Suprapubic skin (tissue), 4 donors: ENCODE data around the gene ALMS1. TPM values are rescaled to one million over a fixed set of nuclear protein-coding genes. Genes with fewer than 3 reads are reported as not detected.

Source experiments
- DNase-seq, 2 donors: peaks; one replicate each; pipeline ENCODE4 v3.0.0-alpha.2; 2019; ENCODE audit warnings: low spot score in 2 of 2
- H3K27ac ChIP-seq: fragments of 200-600 bp; sonication (generic); one replicate; pipeline ENCODE4 v1.5.1; 2019
- H3K27me3 ChIP-seq: fragments of 200-600 bp; sonication (generic); one replicate; pipeline ENCODE4 v1.5.1; 2019
- H3K36me3 ChIP-seq: fragments of 200-600 bp; sonication (generic); one replicate; pipeline ENCODE4 v1.5.1; 2019
- H3K4me1 ChIP-seq: fragments of 200-600 bp; sonication (generic); one replicate; pipeline ENCODE4 v1.5.1; 2019
- H3K4me3 ChIP-seq: fragments of 200-600 bp; sonication (generic); one replicate; pipeline ENCODE4 v1.5.1; 2019; ENCODE audit warnings: mild to moderate bottlenecking
- H3K9me3 ChIP-seq: fragments of 200-600 bp; sonication (generic); one replicate; pipeline ENCODE4 v1.5.1; 2019
- CTCF ChIP-seq, 2 donors: fragments of 200-600 bp in 1 of 2; fragments of 450-650 bp in 1 of 2; sonication (generic) in 1 of 2; IDR thresholded peaks; one replicate each; pipeline ENCODE4 v1.5.1; 2016 to 2019; ENCODE audit warnings: antibody characterized with exemption in 2 of 2, mild to moderate bottlenecking in 1 of 2, moderate library complexity in 1 of 2
- EP300 ChIP-seq: sonication (generic); formaldehyde crosslinking; IDR thresholded peaks from one replicate; pipeline ENCODE4 v1.6.1; 2017; ENCODE audit warnings: antibody characterized with exemption
- POLR2A ChIP-seq, 2 donors: fragments of 450-650 bp; IDR thresholded peaks; one replicate each; pipeline ENCODE4 v1.6.1; 2017; ENCODE audit warnings: antibody characterized with exemption in 2 of 2, mild to moderate bottlenecking in 2 of 2, moderate library complexity in 2 of 2
- POLR2AphosphoS5 ChIP-seq, 3 donors: sonication (generic); formaldehyde crosslinking; IDR thresholded peaks; one replicate each; pipeline ENCODE4 v1.6.1; 2017; ENCODE audit warnings: antibody characterized with exemption in 3 of 3
- WGBS: methylation state at CpG from one replicate; pipeline ENCODE4 v1.1.5; 2018; 5-methylcytosine and 5-hydroxymethylcytosine counted together
- total RNA-seq, 4 donors: library from RNA; depleted of rRNA; stranded (reverse); fragments of >200 nt; gene quantifications; one replicate each; pipeline ENCODE4 v1.1.0, GENCODE V29; 2016

The ALMS1 gene
- total RNA-seq, 4 donors from 2014 or later = 12.3 to 24.0 (median 18.5) TPM

GRCh38 chr2:73350035-73350691 is 35.5 kb upstream of the ALMS1 start:
- Histone ChIP-seq H3K27ac (no peak overlapping the region), H3K4me1 (no peaks in the 10 kb centered on the region), H3K9me3 (no peaks in the 10 kb centered on the region), H3K36me3 (no peaks in the 10 kb centered on the region), H3K4me3 (no peak overlapping the region), H3K27me3 (peaks cover 4% of the 10 kb centered on the region)
- no peak for DNase-seq
- no peak for TF ChIP-seq POLR2AphosphoS5 (IDR thresholded peaks at IDR 0.05)
- TF ChIP-seq CTCF (IDR thresholded peaks at IDR 0.05) = no peak
- TF ChIP-seq EP300 = no peak
- no peak for TF ChIP-seq POLR2A (IDR thresholded peaks at IDR 0.05)
- WGBS = 59% methylated on average over 4 of the region's 4 CpGs

- H3K36me3 ChIP-seq = no peaks in the 10 kb centered on the region
- no peaks in the 10 kb centered on the region for H3K27me3 ChIP-seq
- no peak for TF ChIP-seq EP300
- no peak for TF ChIP-seq CTCF (IDR thresholded peaks at IDR 0.05)
- no peak for TF ChIP-seq POLR2AphosphoS5 (IDR thresholded peaks at IDR 0.05)
- no peak for TF ChIP-seq POLR2A (IDR thresholded peaks at IDR 0.05)
- 93% methylated on average over 3 of the region's 3 CpGs for WGBS
- DNase-seq = no peak
- no peak overlapping the region for H3K27ac ChIP-seq
- no peak overlapping the region for H3K4me3 ChIP-seq
- H3K9me3 ChIP-seq = no peaks in the 10 kb centered on the region
- H3K4me1 ChIP-seq = no peaks in the 10 kb centered on the region
These were observed 29.5 kb upstream of the ALMS1 start for GRCh38 chr2:73356097-73356496.

DNA sequence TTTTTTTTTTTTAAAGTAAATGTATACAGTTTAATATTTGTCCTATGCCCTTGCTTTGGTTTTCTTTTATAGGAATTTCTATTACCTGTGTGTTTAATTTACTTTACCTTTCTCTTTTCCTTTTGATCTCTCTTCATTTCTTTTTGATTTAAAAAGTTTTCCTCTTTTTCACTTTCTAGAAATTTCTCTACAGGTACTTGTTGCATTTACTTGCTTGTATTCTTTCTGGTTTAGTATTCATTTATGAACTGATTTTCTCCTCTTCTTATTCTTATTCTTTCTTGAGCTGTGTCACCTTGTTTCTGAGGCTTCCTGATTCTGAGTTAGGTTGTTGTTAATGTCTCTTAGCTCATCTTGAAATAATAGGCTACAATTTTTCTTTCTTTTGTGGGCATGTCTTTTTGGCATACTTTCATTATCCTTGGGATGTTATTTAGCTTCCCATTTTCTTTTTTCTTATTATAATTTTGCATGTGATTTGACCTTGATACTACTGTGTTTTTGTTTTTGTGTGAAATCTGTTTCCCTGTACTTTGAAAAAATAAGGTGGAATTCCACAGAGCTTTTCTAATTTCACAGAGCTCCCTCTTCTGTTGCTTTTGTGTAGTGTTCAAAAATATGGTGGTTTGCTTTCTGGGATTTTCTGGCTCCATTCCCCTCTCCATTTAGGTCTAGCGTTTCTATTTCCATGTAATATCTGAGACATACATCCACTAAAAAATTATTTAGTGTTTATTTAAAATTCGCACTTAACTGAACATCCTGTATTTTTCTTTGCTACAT is 25.5 kb upstream of the ALMS1 start:
- TF ChIP-seq POLR2AphosphoS5 (IDR thresholded peaks at IDR 0.05) (no peak), POLR2A (IDR thresholded peaks at IDR 0.05) (no peak), EP300 (no peak), CTCF (IDR thresholded peaks at IDR 0.05) (no peak)
- no peak for DNase-seq
- H3K4me1 ChIP-seq = no peaks in the 10 kb centered on the region
- H3K36me3 ChIP-seq = no peaks in the 10 kb centered on the region
- 30% methylated on average over 2 of the region's 2 CpGs for WGBS
- H3K27me3 ChIP-seq = no peaks in the 10 kb centered on the region
- no peaks in the 10 kb centered on the region for H3K9me3 ChIP-seq
- no peak overlapping the region for H3K4me3 ChIP-seq
- H3K27ac ChIP-seq = no peak overlapping the region

DNA sequence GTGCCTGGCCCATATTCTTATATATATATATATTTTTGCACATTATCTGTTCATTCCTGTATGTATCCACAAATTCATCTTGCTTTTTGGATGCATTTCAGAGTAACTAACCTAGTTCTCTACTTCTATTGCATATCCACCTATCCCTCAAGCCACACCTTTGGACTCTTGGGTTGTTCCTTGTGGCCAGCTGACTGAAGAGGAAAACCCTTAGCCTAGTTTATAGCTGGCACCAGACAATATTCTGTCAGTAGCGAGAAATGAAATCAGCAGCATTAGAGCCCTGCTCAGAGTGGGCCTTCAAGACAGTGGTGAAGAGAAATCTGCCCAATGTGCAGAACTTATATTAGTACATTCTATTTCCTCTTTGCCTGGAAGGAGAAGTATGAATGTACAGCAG is 19.6 kb upstream of the ALMS1 start:
- H3K4me1 ChIP-seq = no peaks in the 10 kb centered on the region
- TF ChIP-seq POLR2A (IDR thresholded peaks at IDR 0.05) (no peak), POLR2AphosphoS5 (IDR thresholded peaks at IDR 0.05) (no peak), EP300 (no peak), CTCF (IDR thresholded peaks at IDR 0.05) (no peak)
- no peak overlapping the region for H3K27ac ChIP-seq
- no peaks in the 10 kb centered on the region for H3K36me3 ChIP-seq
- whole genome bisulfite sequencing = 100% methylated on average over 1 of the region's 1 CpG
- no peak overlapping the region for H3K4me3 ChIP-seq
- DNase-seq = no peak
- no peaks in the 10 kb centered on the region for H3K27me3 ChIP-seq
- no peaks in the 10 kb centered on the region for H3K9me3 ChIP-seq

DNA sequence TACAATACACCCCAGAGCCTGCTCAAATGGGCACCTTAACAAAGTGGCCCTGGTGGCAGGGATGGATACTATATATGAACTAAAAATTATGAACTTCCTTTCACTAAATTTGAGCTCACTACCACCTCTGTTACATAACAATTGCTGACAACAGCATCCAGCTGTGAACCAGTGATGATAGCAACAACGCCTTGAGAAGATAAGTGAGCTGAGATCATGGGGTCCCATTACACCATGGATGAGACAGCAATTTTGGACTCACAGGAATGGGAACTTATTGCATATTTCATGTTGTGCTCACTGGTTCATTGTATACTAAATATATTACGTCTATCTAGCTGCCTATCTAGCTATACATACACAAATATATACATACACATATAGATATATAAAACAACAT is 16.9 kb upstream of the ALMS1 start:
- no peak for DNase-seq
- 67% methylated on average over 2 of the region's 2 CpGs for WGBS
- Histone ChIP-seq H3K27ac (no peak overlapping the region), H3K27me3 (peaks cover 11% of the 10 kb centered on the region), H3K36me3 (no peaks in the 10 kb centered on the region), H3K4me1 (no peaks in the 10 kb centered on the region), H3K4me3 (no peak overlapping the region), H3K9me3 (no peaks in the 10 kb centered on the region)
- no peak for TF ChIP-seq CTCF (IDR thresholded peaks at IDR 0.05)
- TF ChIP-seq POLR2A (IDR thresholded peaks at IDR 0.05) = no peak
- TF ChIP-seq POLR2AphosphoS5 (IDR thresholded peaks at IDR 0.05) = no peak
- no peak for TF ChIP-seq EP300
